Coronary artery (tissue), 2 donors: ENCODE data around the gene GVQW3.

ENCODE experiments used
- DNase-seq: peaks from one replicate; pipeline ENCODE4 v3.0.0-alpha.2; 2017; ENCODE audit warnings: low spot score
- H3K27ac ChIP-seq, 2 donors: fragments of 200-600 bp; sonication (generic); one replicate each; pipeline ENCODE4 v1.5.1; 2016 to 2019
- H3K4me3 ChIP-seq: fragments of 200-600 bp; sonication (generic); 2 replicates; pipeline ENCODE4 v1.5.1; 2016; ENCODE audit warnings: mild to moderate bottlenecking, moderate library complexity
- TF ChIP-seq, protein P1 (sequence below): fragments of 200-600 bp; sonication (generic); IDR thresholded peaks from one replicate; pipeline ENCODE4 v1.5.1; 2019; ENCODE audit warnings: antibody characterized with exemption

The GVQW3 gene

GRCh38 chr11:76380977-76381719, at the start of gene GVQW3, which contains the start of gene THAP12:
Gene GVQW3 (plus strand): TSS chr11:76381323. CDS start chr11:76381829, 506 bp downstream.
Gene THAP12 (minus strand): TSS chr11:76381132. CDS start chr11:76380836, 296 bp downstream.
- TF ChIP-seq, protein P1, sequence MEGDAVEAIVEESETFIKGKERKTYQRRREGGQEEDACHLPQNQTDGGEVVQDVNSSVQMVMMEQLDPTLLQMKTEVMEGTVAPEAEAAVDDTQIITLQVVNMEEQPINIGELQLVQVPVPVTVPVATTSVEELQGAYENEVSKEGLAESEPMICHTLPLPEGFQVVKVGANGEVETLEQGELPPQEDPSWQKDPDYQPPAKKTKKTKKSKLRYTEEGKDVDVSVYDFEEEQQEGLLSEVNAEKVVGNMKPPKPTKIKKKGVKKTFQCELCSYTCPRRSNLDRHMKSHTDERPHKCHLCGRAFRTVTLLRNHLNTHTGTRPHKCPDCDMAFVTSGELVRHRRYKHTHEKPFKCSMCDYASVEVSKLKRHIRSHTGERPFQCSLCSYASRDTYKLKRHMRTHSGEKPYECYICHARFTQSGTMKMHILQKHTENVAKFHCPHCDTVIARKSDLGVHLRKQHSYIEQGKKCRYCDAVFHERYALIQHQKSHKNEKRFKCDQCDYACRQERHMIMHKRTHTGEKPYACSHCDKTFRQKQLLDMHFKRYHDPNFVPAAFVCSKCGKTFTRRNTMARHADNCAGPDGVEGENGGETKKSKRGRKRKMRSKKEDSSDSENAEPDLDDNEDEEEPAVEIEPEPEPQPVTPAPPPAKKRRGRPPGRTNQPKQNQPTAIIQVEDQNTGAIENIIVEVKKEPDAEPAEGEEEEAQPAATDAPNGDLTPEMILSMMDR, result no peak
- Histone ChIP-seq H3K27ac (peak within 1 kb of the TSS; percentile 68 to 90), H3K4me3 (peak within 1 kb of the TSS; percentile 91)
- peak; percentile 98 for DNase-seq

DNA sequence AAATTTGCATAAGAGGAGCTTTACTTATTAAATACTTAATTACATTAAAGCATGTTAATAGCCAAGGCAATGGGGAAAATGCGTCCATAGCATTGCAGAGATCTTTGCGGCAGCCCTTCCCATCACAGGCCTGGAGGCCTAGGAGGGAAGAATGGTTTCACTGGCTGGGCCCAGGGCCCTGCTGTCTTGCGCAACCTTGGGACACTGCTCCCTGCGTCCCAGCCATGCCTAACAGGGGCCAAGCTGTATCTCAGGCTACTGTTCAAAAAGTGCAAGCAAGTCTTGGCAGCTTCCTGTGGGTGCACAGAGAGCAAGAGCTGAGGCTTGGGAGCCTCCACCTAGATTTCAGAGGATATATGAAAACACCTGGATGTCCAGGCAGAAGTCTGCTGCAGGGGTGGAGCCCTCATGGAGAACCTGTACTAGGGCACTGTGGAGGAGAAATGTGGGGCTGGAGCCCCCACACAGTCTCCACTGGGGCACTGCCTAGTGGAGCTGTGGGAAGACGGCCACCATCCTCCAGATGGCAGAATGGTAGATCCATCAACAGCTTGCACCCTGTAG, 46.2 kb upstream of the GVQW3 start:
- no peak for DNase-seq
- TF ChIP-seq, protein P1, result no peak
- H3K4me3 ChIP-seq, result no peak overlapping the region
- no peak overlapping the region for H3K27ac ChIP-seq

GRCh38 chr11:76335842-76336241, 45.3 kb upstream of the GVQW3 start:
- no peak overlapping the region for H3K27ac ChIP-seq
- TF ChIP-seq, protein P1, result no peak
- H3K4me3 ChIP-seq, result no peak overlapping the region
- DNase-seq, result no peak

DNA sequence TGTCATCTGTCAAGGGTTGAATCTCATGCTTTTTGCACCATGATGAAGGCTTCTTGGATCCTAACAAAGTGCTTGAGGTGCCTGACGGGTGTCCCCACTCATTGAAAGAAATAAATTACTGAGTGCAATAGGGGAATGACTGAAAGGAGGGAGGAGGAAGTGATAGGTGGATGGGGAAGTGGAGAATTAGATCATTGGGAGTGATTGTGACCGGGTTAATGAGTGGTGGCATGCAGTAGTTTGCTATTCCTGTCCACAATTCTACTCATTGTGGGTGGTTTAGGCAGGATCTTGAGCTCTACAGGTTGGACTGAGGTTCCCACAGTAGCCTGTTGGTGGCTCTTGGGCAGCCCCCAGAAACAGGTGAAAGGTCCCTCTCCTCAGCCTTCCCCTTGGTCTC, 44.5 kb upstream of the GVQW3 start:
- Histone ChIP-seq H3K27ac (no peak overlapping the region), H3K4me3 (no peak overlapping the region)
- DNase-seq, result no peak
- TF ChIP-seq, protein P1, result no peak

DNA sequence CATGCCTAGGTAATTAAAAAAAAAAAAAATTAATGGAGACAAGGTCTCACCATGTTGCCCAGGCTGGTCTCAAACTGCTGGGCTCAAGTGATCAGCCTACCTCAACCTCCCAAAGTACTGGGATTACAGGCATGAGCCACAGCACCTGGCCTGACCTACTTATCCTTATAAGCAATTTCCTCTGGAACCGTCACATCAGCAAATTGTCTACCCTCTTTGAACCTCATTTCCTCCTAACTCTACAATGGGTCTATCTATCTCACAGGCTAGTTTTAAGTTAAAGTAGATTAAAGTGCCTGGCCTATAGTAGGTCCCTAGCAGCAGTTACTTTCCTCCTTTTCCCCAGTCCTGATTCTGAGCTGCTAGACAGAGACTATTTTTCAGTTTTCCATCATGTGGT, 43.7 kb upstream of the GVQW3 start:
- DNase-seq, result no peak
- TF ChIP-seq, protein P1, result no peak
- H3K27ac ChIP-seq, result peak overlapping the region in 1 of 2 donors; percentile 81
- no peak overlapping the region for H3K4me3 ChIP-seq

DNA sequence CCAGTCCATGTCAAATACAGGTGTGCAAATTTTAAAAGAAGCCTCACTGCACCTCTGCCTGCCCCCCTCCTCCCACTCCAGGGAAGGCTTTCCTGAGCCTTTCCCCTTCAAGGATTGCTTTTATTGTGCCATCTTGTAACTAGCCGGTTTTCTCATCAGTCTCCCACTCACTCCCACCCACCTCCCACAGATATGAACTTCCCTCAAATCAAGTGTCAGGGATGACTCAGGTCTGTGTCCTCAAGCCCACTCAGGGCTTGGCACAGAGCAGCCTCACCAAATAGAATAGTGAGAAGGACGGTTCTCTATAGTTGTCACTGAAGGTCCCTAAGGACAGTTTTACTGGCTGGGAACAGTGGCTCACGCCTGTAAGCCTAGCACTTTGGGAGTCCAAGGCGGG, 43.2 kb upstream of the GVQW3 start:
- no peak for DNase-seq
- TF ChIP-seq, protein P1, result no peak
- Histone ChIP-seq H3K27ac (peak overlapping the region in 1 of 2 donors; percentile 81), H3K4me3 (no peak overlapping the region)

DNA sequence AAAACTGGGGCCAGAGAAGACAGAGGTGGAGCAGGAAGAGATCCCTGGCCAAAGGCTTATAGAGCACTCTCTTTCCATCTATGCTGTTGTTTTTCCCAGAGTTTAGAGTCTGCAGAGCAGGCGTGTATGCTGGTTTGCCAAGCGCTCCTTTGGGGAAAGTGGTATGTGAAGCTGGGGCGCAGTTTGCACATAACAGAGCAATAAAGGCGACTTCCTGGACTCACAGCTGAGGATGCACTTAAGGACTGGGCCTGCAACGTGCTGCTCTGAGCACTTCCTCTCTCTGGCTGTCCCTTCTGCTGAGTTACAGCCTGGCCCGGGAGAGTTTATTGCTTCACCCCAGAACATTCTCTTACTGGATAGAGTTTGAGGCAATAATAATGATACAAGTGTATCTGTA, 41.9 kb upstream of the GVQW3 start:
- no peak overlapping the region for H3K4me3 ChIP-seq
- peak overlapping the region; percentile 64 to 81 for H3K27ac ChIP-seq
- DNase-seq, result no peak
- TF ChIP-seq, protein P1, result no peak
